H1 (cell line): ENCODE measurements around the gene HEATR5A.

ENCODE experiments used
- ASH2L ChIP-seq: fragments of 200-600, 300-600 bp; sonication (generic); IDR thresholded peaks from one replicate; pipeline ENCODE4 v1.7.1; 2017; ENCODE audit warnings: low read length
- CTCF ChIP-seq, 3 experiments: IDR thresholded peaks; 1 replicate in 2 of 3; 2 replicates in 1 of 3; pipeline versions ENCODE4 v1.5.1 to v1.6.1; 2011; ENCODE audit warnings: low read length in 3 of 3, mild to moderate bottlenecking in 3 of 3, inconsistent platforms in 2 of 3, low read depth in 1 of 3, moderate library complexity in 1 of 3; ENCODE audit not compliant: insufficient read depth in 1 of 3; ENCODE audit errors: control extremely low read depth in 1 of 3
- GTF2F1 ChIP-seq: IDR thresholded peaks from 2 replicates; pipeline ENCODE4 v1.6.1; 2012; ENCODE audit warnings: low read depth, low read length, improper control_type of control experiment, borderline replicate concordance
- RFX5 ChIP-seq: IDR thresholded peaks from 2 replicates; pipeline ENCODE4 v1.6.1; 2011; ENCODE audit warnings: low read depth, low read length, improper control_type of control experiment, borderline replicate concordance

GRCh38 chr14:31244626-31245025 lies 175.7 kb downstream of the HEATR5A start:
- TF ChIP-seq ASH2L (no peak), GTF2F1 (no peak), CTCF (IDR thresholded peaks at IDR 0.05; ENCODE audit: control extremely low read depth in 1 of 3, insufficient read depth in 1 of 3, low read depth in 1 of 3, low read length in 3 of 3) (no peak), RFX5 (no peak)
